ENCODE measurements around the gene ADAMTS3. TPM values are rescaled to one million over a fixed set of nuclear protein-coding genes. Genes with fewer than 3 reads are reported as not detected.
"Not testable (repeated sequence)": the region's sequence is repeated elsewhere in the genome, so short reads cannot be mapped to it uniquely, and the experiment has no call there.

Gene ADAMTS3
- total RNA-seq, 1 donor = 2.2 TPM

DNA sequence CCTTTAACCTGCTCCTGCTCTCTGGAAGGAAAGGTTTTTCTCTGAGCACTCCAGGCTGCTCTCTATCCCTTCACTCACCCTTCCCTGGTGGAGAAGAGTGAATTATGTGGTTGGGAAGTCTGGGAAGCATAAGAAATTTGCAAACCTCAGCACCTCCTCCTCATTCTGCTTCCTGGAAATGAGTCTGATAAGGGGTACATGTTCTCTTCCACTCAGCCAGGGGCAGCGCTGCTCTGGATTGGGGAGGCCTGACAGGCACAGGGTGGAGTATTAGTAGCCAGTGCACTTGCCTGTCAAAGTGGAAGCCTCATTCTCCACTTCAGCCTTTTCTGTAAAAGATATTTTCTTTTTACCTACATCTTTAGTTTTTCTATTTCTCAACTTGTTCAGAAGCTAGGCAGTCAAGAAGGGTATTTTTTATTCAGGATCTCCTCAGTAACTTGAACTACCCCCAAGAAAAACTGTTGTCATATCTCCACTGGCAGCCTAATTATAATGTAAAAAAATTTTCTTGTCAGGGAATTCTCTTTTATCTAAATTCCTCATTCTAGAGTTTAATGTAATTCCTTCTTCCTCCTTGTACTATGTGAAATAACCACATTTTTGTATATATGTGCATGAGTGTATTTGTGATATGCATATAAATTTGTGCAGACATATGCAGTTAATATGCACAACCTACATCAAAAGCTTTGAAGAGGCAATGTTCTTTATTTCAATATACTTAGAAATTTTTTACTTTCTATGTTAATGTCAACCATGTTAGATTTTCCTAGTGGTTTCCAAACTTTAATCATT, 15.3 kb downstream of the ADAMTS3 start:
- Histone ChIP-seq H3K79me2 (ENCODE audit: insufficient read depth, low read length) (no peaks in the 10 kb centered on the region), H3K9me3 (ENCODE audit: low read depth, low read length) (no peaks in the 10 kb centered on the region), H3K36me3 (ENCODE audit: insufficient read depth, low read length) (no peaks in the 10 kb centered on the region), H3K27me3 (ENCODE audit: insufficient read depth, low read length) (peaks cover 3% of the 10 kb centered on the region), H2AFZ (ENCODE audit: low read length) (no peak overlapping the region), H3K27ac (ENCODE audit: low read depth, low read length) (no peak overlapping the region), H3K4me2 (ENCODE audit: insufficient read depth, low read length) (no peak overlapping the region), H4K20me1 (ENCODE audit: insufficient read depth, low read length) (no peaks in the 10 kb centered on the region), H3K4me1 (ENCODE audit: insufficient read depth, low read length) (no peaks in the 10 kb centered on the region), H3K4me3 (ENCODE audit: insufficient read depth, low read length) (no peak overlapping the region)
- DNase-seq (ENCODE audit: insufficient read length, low spot score, missing footprints) = no peak
- TF ChIP-seq, protein P1, sequence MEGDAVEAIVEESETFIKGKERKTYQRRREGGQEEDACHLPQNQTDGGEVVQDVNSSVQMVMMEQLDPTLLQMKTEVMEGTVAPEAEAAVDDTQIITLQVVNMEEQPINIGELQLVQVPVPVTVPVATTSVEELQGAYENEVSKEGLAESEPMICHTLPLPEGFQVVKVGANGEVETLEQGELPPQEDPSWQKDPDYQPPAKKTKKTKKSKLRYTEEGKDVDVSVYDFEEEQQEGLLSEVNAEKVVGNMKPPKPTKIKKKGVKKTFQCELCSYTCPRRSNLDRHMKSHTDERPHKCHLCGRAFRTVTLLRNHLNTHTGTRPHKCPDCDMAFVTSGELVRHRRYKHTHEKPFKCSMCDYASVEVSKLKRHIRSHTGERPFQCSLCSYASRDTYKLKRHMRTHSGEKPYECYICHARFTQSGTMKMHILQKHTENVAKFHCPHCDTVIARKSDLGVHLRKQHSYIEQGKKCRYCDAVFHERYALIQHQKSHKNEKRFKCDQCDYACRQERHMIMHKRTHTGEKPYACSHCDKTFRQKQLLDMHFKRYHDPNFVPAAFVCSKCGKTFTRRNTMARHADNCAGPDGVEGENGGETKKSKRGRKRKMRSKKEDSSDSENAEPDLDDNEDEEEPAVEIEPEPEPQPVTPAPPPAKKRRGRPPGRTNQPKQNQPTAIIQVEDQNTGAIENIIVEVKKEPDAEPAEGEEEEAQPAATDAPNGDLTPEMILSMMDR (IDR thresholded peaks at IDR 0.05; ENCODE audit: extremely low read depth, low read depth, low read length) = no peak

DNA sequence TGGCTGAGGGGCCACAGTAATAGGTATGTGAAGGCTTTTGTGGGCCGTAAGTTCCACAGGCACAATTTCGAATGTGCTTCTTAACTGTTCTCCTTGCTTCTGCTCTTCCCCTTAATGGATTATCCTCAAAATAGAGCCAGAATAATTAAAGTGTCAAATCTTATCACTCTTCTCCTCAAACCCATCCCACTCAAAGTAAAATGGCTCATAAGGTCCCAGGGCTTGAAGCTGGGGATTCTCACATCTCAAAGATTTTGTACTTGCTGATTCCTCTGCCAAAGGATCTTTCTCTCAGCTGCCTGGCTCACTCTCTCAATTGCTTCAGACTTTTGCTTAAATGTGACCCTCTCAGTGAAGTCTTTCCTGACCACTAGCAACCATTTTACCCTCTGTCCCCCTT, 16.6 kb downstream of the ADAMTS3 start:
- TF ChIP-seq, protein P1 (IDR thresholded peaks at IDR 0.05; ENCODE audit: extremely low read depth, low read depth, low read length) = no peak
- H3K79me2 ChIP-seq (ENCODE audit: insufficient read depth, low read length) = no peaks in the 10 kb centered on the region
- no peaks in the 10 kb centered on the region for H3K9me3 ChIP-seq (ENCODE audit: low read depth, low read length)
- H3K4me3 ChIP-seq (ENCODE audit: insufficient read depth, low read length) = no peak overlapping the region
- H3K27ac ChIP-seq (ENCODE audit: low read depth, low read length) = no peak overlapping the region
- DNase-seq (ENCODE audit: insufficient read length, low spot score, missing footprints) = no peak
- peaks cover 3% of the 10 kb centered on the region for H3K27me3 ChIP-seq (ENCODE audit: insufficient read depth, low read length)
- H4K20me1 ChIP-seq (ENCODE audit: insufficient read depth, low read length) = no peaks in the 10 kb centered on the region
- H3K4me1 ChIP-seq (ENCODE audit: insufficient read depth, low read length) = no peaks in the 10 kb centered on the region
- H3K4me2 ChIP-seq (ENCODE audit: insufficient read depth, low read length) = no peak overlapping the region
- no peak overlapping the region for H2AFZ ChIP-seq (ENCODE audit: low read length)
- no peaks in the 10 kb centered on the region for H3K36me3 ChIP-seq (ENCODE audit: insufficient read depth, low read length)

DNA sequence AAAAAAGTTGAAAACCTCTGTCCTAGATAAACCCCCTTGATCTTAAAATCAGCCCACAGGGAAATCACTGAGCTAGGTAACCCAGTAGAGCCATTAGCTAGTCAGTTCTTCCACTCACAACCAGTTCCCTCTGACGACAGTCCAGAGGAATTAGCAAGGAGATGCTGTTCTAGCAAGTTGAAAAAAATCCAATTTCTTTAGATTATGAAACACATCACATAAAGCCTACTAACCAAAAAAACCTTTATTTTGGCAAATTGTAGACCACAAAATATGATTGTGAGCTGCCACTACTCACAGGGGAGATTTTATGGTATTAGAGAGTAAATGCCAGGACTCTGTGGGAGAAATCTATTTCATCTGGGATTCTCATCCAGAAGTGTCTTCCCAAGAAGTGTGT, 22.6 kb downstream of the ADAMTS3 start:
- Histone ChIP-seq H3K27ac (ENCODE audit: low read depth, low read length) (no peak overlapping the region), H2AFZ (ENCODE audit: low read length) (no peak overlapping the region), H3K9me3 (ENCODE audit: low read depth, low read length) (no peaks in the 10 kb centered on the region), H3K4me2 (ENCODE audit: insufficient read depth, low read length) (peak overlapping the region; percentile 9), H3K27me3 (ENCODE audit: insufficient read depth, low read length) (peaks cover 5% of the 10 kb centered on the region), H3K79me2 (ENCODE audit: insufficient read depth, low read length) (no peaks in the 10 kb centered on the region), H4K20me1 (ENCODE audit: insufficient read depth, low read length) (no peaks in the 10 kb centered on the region), H3K36me3 (ENCODE audit: insufficient read depth, low read length) (no peaks in the 10 kb centered on the region), H3K4me1 (ENCODE audit: insufficient read depth, low read length) (no peaks in the 10 kb centered on the region), H3K4me3 (ENCODE audit: insufficient read depth, low read length) (no peak overlapping the region)
- no peak for DNase-seq (ENCODE audit: insufficient read length, low spot score, missing footprints)
- TF ChIP-seq, protein P1 (IDR thresholded peaks at IDR 0.05; ENCODE audit: extremely low read depth, low read depth, low read length) = no peak

DNA sequence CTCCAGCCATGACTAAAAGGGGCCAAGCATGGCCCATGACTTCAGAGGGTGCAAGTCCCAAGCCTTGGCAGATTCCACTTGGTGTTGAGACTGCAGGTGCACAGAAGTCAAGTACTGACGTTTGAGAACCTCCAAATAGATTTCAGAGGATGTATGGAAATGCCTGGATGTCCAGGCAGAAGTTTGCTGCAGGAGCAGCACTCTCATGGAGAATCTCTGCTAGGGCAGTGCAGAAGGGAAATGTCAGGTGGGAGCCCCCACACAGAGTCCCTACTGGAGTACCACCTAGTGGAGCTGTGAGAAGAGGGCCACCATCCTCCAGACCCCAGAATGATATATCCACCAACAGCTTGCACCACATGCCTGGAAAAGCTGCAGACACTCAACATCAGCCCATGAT, 28.3 kb downstream of the ADAMTS3 start:
- H3K9me3 ChIP-seq (ENCODE audit: low read depth, low read length); H3K4me1 ChIP-seq (ENCODE audit: insufficient read depth, low read length); H3K36me3 ChIP-seq (ENCODE audit: insufficient read depth, low read length); H3K27me3 ChIP-seq (ENCODE audit: insufficient read depth, low read length); H2AFZ ChIP-seq (ENCODE audit: low read length); H3K79me2 ChIP-seq (ENCODE audit: insufficient read depth, low read length); H4K20me1 ChIP-seq (ENCODE audit: insufficient read depth, low read length); DNase-seq (ENCODE audit: insufficient read length, low spot score, missing footprints); H3K27ac ChIP-seq (ENCODE audit: low read depth, low read length); H3K4me2 ChIP-seq (ENCODE audit: insufficient read depth, low read length); H3K4me3 ChIP-seq (ENCODE audit: insufficient read depth, low read length): not testable (repeated sequence)

Measured in osteoblast (primary cell).